IMR-90 (cell line): ENCODE data around the gene ZKSCAN4.

ENCODE experiments used
- MAZ ChIP-seq: IDR thresholded peaks from 2 replicates; pipeline ENCODE4 v1.6.1; 2012; ENCODE audit warnings: low read depth, mild to moderate bottlenecking, low read length, improper control_type of control experiment, moderate library complexity, borderline replicate concordance
- TF ChIP-seq, protein P1 (sequence below): conservative IDR thresholded peaks from 2 replicates; pipeline ENCODE4 v1.5.1; 2012; ENCODE audit warnings: mild to moderate bottlenecking, low read depth, low read length, improper control_type of control experiment

DNA sequence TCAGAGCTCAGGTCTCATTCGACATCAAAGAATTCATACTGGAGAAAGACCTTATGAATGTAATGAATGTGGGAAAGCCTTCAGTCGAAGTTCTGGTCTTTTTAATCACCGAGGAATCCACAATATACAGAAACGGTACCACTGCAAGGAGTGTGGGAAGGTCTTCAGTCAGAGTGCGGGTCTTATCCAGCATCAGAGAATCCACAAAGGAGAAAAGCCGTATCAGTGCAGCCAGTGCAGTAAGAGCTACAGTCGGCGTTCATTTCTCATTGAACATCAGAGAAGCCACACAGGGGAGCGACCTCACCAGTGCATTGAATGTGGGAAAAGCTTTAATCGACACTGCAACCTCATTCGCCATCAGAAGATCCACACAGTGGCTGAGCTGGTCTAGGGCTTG, 19.3 kb downstream of the ZKSCAN4 start:
- TF ChIP-seq MAZ = no peak
- TF ChIP-seq, protein P1, sequence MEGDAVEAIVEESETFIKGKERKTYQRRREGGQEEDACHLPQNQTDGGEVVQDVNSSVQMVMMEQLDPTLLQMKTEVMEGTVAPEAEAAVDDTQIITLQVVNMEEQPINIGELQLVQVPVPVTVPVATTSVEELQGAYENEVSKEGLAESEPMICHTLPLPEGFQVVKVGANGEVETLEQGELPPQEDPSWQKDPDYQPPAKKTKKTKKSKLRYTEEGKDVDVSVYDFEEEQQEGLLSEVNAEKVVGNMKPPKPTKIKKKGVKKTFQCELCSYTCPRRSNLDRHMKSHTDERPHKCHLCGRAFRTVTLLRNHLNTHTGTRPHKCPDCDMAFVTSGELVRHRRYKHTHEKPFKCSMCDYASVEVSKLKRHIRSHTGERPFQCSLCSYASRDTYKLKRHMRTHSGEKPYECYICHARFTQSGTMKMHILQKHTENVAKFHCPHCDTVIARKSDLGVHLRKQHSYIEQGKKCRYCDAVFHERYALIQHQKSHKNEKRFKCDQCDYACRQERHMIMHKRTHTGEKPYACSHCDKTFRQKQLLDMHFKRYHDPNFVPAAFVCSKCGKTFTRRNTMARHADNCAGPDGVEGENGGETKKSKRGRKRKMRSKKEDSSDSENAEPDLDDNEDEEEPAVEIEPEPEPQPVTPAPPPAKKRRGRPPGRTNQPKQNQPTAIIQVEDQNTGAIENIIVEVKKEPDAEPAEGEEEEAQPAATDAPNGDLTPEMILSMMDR = no peak
